OCI-M2 (cell line): ENCODE data around the gene TRABD2B.

ENCODE experiments used
- DNase-seq: peaks from one replicate; lab custom pipeline; 2025; ENCODE audit not compliant: unreplicated experiment; lab: John Stamatoyannopoulos, UW

Gene TRABD2B

DNA sequence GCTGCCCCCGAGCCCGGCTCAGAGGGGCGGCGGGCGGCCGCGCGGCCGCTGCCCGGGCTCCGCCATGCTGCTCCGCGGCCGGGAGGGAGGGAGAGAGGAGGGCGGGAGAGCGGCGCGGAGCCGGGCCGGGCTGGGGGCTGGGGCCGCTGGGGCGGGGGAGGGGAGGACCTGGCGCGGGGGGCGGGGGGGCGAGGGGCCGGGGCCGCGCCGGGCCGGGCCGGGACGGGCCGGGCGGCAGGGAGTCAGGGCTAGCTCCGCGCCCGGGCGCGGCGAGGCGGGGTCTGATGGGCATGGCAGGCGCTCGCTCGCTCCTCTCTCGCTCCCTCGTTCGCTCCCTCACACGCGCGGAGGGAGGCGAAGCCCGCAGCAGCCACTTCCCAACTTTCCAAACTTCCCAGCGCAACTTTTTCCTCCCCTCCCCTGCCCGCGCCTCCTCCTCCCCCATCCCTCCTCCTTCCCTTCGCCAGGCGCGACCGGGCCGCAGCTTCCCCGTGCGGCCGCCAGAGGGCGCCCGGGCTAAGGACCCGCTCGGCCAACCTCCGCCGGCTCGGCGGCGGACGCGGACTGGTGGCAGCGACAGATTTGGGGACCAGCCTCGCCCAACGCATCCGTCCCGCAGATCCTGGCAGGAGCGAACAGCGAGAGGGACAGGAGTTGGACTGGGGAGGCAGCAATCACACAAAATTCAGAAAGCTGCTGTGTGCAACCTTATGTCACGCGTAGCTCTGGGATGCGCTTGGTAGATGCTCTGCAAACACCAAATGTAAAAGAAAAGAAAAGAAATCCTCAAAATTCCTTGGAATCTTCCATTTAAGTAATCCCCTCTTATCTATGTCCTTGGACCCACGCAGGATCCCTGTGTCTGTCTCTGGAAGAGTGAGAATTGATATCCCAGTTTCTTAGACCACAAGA is at the start of gene TRABD2B:
Gene TRABD2B, minus strand, starts transcription at position 97 of the 912 bp plus-strand sequence.
- no peak for DNase-seq

DNA sequence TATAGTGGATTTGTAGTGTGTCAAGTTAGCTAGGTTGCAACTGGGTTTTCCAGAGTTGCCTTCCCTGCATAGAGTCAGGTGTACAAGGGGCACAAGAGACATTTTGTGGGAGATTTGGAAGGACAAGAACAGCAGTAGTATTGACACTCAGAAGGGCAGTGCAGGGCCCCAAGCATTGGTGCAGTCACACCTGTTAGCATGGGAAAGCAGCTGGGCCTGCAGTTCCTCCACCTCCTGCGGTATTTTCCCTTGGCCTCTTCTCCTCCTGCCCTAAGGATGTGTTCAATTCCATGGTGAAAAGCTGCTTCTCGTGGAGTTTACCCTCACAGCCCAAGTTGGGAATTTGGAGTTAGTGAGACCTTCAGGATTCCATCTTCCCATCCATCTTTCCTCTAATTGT is 47.1 kb upstream of the TRABD2B start:
- DNase-seq, result no peak

DNA sequence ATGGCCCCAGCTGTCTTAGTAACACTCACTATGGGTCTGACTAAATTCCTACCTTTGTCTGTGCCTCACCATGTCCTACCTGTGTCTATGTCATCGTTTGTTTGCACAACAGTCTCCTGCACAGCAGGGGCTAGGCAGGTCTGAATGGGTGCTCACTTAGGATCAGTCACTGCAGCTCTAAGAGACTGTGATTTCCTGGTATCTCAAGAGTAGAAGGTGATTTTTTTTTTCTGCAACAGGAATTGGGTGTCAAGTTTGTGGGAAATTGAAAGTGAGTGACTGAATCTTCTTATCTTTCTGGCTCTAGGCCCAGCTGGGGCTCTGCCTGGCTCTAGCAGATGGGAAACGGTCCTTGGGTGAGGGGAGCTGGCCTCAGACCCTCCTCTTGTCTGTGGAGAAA is 46.4 kb upstream of the TRABD2B start:
- no peak for DNase-seq

DNA sequence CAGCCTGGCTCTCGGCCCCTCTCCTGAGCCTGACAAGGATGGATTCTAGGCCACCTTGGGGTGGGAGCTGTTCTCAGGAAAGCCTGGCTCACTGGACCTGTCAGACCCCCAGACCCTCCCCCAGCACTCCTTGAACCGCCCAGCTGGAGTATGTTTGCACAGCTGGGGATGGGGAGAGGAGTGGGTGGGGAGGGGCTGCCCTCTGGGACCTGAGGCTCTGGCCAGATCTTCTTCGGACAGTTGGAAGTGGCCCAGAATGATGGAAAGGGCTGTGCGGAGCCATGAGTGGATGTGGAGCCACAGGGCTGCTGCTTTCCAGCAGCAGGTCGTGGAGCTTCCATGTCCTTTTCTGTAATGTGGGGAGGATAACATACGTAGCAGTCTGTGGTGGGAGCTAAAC is 43.0 kb upstream of the TRABD2B start:
- DNase-seq, result no peak

DNA sequence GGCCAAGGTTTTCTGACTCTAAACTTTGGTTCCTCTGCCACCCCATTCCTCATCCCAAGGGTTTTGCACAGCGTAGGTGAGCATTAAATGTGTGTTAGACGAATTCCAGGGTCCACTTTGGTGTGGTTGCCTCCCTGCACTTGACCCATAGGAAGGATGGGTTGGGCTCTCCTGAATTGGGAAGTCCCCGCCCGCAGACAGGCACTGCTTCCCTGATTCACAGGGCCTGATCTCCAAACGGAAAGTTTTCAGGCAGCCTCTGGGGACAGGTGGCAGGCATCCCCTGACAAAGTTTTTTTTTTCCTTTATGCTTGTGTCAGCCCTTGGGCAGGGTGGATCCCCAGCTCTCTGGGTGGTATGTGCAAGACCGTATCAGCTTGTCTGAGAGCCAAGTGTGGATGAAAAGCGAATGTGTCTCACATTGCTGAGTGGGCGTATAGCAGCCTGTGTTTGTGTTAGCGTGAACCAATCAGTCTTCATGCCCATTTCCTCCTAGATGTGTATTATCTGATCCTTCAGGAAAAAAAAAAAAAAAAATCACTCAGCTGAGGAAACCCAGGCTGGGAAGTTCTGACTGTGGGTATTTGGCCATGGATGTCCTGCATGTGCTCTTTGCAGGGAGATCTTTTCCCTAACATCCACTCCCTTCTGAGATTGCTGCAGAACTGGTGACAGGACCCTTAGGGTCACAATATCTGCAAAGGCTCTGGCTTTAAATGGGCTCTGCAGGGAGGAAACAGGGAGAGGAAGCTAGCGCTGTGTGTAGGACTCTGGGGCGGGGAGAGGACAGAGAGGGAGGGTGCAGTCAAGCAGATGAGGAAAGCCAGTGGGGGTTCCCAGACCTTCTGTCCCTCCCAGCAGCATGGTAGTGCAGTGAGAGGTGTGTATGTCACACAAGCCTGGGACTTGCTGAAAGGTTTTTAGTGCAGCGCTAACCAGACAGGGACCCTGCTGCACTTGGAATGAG is 42.2 kb upstream of the TRABD2B start:
- no peak for DNase-seq

DNA sequence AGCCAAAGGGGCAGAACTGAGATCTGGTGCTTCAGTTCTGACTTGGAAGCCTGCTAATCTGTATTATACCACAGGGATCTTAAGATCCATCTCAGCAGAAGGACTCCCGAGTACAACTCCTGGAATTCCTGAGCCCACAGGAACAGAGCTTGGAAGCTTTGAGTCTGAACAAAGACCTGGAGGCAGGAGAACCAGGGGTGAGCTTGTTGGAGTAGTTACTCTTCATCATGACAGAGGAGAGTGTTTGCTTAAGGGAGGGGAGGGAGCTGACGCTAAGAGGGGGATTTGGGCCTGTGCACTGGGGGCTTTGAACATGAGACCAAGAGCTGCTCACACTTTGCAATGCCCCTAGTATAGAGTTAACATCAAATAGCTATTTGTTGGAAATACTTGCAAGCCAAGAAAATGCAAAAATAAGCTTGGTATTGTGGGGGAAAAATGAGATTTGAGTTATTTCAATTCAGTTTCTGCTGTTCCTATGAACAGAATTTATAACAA is 41.1 kb upstream of the TRABD2B start:
- DNase-seq, result no peak

DNA sequence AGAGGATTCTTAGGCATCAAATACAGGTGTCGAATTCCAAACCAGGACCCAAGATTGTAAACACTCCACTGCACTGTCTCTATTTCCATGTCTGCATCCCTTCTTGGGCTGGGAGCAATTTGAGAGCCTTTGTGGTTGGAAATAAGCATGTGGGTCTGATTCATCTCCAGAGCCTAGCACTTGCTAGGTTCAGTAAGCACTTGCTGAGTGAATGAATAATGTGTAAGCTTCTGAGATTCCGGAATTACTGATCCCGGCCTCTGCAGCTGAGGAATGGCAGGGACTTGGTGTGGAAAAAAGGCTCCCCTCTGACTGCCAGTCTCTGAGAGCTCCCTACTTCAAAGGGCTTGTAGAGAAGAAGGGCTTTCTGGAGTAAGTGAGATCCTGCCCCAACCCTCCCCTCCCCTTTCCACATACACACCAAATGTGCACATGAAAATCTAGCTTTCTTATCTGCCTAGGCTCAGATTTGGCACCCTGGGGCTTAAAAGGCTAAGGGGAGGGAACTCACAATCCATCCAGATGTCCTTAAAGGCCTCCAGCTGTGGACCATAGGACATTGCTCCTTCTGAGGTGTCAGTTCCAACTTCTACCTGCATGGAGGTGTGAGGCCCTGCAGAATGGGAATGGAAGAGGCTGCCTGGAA is 39.6 kb upstream of the TRABD2B start:
- DNase-seq, result no peak

DNA sequence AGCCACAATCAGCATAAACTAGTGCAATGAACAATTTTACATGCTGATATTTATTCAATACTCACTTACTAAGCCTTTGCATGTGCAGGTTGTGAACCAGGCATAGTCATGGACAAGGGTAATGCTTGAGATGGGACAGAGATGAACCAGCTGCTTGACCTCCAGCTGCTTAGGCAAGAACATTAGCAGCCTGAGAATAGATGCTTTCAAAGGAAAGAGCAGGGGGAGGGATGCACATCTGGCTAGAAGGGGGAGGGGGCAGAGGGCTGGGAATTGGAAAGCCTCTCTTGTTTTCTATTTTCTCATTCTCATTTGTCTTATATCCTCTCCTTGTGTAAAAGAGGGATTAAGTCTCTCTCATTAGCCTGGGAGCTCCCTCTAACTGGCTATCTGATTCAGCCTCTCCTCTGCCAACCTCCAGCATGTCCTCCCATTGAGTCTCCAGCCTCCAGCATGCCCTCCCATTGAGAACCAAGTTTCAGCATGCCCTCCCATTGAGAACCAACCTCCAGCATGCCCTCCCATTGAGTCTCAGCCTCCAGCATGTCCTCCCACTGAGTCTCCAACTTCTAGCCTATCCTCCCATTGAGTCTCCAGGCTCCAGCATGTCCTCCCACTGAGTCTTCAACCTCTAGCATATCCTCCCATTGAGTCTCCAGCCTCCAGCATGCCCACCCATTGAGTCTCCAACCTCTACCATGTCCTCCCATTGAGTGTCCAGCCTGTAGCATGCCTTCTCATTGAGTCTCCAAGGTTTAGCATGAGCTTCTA is 38.4 kb upstream of the TRABD2B start:
- no peak for DNase-seq

DNA sequence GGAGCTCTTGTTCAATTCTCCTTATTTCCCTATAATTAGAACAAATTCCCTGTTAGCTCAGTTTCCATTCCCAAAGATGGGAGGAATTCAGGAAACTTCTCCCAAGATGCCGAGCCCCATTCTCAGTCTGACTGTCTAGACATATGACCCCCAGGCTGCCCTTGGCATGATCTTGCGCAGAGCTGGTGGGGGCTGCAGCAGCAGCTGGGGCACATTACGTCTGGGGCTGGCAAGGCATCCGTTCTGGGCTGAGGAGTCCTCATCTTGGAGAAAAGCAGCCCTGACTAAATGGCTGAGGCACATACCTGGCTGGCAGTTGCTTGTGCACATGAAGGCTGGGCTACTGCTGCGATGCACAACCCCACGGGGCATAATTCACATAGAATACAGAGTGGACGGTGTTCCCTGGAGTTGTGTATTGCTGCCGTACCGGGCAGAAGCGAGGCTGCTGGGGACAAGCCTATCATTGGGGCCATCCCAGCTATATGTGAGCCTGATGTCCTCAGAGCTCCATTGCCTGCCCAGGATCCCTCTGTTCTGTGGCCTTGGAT is 36.4 kb upstream of the TRABD2B start:
- no peak for DNase-seq

DNA sequence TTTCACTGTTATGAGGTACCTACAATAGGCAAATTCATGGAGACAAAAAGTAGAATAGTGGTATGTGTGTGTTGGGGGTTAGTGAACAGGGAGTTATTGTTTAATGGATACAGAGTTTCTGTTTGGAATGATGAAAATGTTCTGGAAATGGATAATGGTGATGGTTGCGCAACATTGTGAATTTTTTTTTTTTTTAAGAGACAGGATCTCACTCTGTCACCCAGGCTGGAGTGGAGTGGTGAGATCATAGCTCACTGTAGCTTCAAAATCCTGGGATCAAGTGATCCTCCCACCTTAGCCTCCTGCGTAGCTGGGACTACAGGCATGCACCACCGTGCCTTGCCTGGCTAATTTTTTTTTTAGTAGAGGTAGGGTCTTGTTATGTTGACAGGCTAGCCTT is 34.5 kb upstream of the TRABD2B start:
- DNase-seq, result no peak

DNA sequence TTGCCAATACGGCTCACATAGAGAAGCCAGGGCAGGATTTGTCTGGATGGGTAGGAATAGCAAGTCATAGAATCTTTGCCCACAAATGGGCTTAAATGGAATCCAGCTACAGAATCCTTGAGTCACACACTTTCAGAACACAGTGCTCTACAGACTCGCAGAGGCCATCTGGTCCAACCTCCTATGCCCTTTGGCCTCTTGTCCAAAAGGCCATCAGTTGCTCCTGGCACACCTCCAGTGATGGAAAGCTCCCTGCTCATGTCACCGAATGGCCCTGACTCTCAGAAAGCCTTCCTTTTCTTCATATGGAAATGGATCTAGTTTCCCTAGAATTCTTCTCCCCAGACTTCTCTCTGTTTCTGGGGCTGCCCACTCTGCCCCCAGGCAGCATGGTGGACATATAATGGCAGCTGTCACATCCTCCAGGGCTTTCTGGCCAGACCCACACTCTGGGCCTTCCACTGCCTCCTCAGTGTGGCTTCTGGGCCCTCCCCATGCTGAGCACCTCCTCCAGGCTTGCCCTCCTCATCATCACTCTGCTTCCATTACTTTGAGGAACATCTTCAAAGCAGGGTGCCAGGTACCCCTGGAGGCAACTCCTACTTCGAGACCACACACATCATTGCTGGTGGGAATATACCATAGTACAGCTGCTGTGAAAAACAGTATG is 33.6 kb upstream of the TRABD2B start:
- no peak for DNase-seq

DNA sequence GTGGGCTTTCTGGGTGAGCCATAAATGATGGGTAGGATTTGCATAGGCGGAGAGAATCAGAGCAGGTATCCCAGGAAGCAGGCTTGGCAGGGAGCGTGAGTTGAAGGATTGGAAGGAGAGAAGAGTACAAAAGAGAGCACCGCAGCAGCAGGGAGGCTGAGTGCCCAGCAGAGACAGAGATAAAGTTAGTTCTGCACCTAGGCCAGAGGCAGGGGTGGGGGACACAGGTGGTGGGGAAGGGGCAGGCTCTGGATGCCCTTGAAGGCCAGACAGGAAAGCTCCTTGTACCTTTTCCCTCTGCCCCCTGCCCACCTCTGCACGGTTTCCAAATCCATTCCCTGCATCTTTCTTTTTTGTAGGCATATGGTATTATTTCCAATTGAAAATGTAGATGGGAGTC is 33.0 kb upstream of the TRABD2B start:
- no peak for DNase-seq

DNA sequence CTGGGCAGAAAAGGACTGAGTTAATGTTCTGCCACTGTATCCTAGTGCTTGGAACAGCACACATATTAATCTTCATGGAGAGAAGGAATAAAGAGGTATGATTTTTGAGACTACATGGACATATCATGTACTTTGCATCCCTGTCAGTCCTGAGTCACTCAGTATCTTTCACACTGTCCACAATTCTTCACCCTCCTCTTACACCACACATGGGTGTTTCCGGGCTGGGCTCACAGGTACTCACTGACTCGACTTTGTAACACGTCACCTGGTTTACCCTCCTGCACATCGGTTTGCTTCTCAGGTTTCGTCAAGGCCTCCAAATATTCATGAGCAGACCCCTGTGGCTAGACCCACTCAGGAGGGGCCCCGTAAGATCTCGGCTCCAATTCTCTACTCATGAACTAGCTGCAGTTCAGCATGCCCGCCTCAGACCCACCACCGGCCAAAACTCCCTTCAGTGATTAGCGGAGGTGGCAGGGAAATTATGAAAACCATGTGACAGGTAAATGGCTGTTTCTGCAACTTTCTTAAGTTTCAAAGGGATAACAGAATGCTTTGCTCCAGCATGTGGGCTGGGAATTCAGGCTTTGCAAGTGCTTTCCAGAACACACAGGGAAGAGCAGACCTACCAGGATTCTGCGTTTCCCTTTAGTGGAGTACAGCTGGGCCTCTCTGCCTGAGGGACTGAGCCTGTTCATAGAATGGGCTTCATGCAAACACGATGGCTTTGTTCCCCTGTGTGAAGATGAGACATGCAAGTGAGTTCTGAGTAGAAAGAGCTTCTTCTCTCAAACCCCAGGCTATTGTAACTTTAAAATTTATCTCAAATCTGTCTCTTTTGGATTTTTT is 31.3 kb upstream of the TRABD2B start:
- no peak for DNase-seq

DNA sequence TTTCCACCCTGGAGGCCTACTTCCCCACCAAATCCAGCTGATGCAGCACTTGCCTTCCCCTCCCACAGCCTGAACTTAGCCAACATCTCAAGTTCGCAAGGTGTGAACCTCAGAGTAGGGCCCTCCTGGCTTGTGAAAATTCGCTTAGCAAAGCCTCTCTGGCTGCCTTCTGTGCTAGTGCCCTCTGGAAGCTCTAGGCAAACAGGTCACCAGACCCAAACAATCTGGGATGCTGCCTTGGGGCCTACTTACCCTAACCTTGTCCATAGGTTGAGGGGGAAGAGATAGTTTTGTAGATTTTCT is 30.3 kb upstream of the TRABD2B start:
- no peak for DNase-seq

DNA sequence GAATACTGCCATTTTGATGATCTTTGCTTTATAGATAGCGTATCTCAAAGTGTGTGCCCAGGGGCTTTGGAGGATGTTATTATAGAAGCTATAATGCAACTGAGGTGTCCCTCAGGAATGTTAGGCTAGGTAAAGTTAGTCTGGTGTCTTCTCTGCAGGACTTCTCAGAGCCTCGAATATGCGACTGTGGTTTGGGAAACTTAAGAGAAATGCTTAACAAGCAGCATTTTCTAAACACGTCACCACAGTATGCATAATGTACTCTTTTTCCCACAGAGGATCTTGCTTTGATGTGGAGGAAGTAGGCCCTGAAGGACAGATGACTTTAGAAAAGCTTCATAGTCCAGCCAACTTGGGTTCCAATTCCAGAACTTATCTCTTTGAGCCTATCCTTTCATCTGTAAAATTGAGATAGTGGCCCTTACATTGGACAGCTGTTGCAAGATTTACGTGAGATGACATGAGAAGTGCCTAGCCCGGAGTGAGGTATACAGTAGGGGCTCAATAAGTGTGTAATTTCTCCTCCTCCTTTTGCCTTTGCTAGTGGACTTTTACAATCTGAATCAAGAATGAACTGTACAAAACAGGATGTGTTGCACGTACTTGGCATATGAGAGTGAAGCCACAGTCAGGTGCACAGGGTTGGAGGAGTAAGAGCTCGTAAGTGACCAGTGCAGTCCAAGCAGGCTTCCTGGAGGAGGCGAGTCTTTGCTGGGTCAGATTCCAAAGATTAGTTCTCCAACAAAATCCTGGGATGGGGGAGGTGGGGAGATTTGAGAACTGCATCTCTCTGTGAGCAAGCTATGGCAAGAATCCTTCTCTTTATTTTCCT is 29.7 kb upstream of the TRABD2B start:
- DNase-seq, result no peak

DNA sequence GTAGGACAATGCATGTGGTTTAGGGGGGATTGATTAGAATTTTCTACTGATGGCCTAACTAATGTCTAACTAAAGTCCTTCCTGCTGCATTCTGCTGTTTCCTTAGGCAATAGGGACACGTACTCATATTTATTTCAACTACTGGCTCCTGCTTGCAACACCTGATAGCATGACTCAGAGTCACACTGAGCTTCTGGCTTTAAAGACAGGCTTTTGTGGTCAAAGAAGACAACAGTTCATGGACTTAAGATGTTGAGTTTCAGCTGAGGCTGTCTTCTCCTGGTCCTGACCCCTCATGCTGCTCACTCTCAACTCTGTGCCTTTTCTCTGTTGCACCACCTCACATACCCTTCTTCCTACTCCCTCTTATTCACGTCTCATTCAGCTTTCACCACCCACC is 29.1 kb upstream of the TRABD2B start:
- no peak for DNase-seq

DNA sequence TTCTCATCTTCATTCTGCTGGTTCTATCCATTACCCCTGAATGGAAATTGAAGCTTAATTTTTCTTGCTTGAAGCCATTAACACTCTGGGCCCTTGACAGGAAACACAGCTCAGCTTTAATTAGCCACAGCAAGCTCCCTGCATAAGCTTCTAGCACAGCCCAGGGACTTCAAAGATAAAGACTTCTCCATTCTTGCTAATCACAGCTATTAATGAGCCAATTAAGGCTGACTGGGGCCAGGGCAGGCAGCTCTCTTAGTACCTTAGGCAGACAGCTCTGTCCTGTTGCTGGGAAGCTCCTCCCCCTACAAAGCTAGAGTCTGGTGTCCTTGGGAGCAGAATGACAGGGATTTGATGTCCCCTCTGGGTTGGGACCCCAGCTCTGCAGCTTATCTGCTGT is 27.9 kb upstream of the TRABD2B start:
- no peak for DNase-seq

DNA sequence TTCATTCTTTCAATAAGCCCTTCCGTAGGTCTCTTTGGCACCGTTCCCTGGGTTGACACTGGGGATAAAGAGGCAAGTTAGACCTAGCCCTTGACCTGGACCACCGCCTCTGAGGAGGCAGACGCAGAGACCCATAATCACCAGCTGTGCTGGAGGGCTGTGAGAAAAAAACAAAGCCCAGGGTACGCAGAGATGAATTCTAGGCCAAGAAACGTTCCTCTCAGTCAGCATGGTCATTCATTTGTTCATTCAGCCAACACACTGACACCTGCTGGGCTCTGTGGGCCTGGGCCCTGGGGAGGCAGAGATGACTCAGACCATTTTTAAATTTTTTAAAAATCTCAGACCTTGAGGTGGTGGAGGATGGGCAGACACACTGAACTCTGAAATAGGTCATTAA is 26.3 kb upstream of the TRABD2B start:
- DNase-seq, result no peak
